ENCODE results near the gene ZNF112.

Gene ZNF112

DNA sequence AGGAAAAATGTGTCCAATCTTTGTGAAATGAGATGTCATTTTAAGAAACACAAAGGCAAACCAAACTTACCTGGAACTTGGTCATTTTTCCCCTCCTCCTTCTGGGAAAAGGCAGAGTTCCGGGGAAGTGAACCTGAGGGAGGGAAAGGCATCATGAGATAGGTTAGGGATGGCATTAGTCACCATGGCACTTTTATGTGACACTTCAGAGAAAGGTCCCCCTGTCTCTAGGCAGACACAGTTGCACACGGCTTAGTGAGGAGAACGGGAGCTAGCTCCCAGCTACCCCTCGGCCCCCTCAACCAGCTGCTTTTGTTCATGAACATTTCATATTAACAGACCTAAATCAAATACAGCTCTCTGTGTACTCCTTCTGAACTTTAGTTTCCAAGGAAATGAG is 53.2 kb downstream of the ZNF112 start:
- DNase-seq, result no peak
- peaks cover 35% of the 10 kb centered on the region for H3K36me3 ChIP-seq (ENCODE audit: control insufficient read depth, insufficient read depth, low read length)
- H3K9me3 ChIP-seq (ENCODE audit: control insufficient read depth, low read length), result no peaks in the 10 kb centered on the region
- no peaks in the 10 kb centered on the region for H3K27me3 ChIP-seq (replicated peaks; ENCODE audit: control insufficient read depth, insufficient read depth, low read length, poor library complexity, severe bottlenecking)
- no peak overlapping the region for H3K27ac ChIP-seq (ENCODE audit: insufficient read depth, low read length, poor library complexity, severe bottlenecking)
- H3K4me1 ChIP-seq (ENCODE audit: control insufficient read depth, insufficient read depth, low read length, poor library complexity, severe bottlenecking), result peaks cover 5% of the 10 kb centered on the region
- no peak overlapping the region for H3K4me3 ChIP-seq (ENCODE audit: insufficient read depth, low read depth, low read length, poor library complexity, severe bottlenecking)

DNA sequence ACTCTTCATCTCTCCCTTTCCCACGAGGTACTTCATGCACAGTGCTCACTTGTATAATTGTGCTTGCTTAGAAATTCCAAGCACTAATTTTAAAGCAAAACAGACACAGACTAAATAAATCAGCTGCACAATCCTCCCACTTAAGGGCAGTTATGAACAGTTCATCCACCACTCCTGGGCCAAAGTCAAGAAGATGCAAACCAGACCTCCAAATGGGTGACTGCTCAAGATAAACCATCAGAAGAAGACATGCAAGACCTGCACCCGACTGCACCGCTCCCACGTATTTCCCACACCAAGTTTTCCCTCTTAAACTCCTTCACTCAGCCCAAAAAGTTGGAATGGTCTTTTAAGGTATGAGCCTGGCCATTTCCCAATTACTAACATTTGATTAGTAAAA is 71.5 kb downstream of the ZNF112 start:
- Histone ChIP-seq H3K9me3 (ENCODE audit: control insufficient read depth, low read length) (peaks cover 60% of the 10 kb centered on the region), H3K27ac (ENCODE audit: insufficient read depth, low read length, poor library complexity, severe bottlenecking) (no peak overlapping the region), H3K4me1 (ENCODE audit: control insufficient read depth, insufficient read depth, low read length, poor library complexity, severe bottlenecking) (no peaks in the 10 kb centered on the region), H3K27me3 (replicated peaks; ENCODE audit: control insufficient read depth, insufficient read depth, low read length, poor library complexity, severe bottlenecking) (no peaks in the 10 kb centered on the region), H3K4me3 (ENCODE audit: insufficient read depth, low read depth, low read length, poor library complexity, severe bottlenecking) (no peak overlapping the region), H3K36me3 (ENCODE audit: control insufficient read depth, insufficient read depth, low read length) (peaks cover 33% of the 10 kb centered on the region)
- no peak for DNase-seq

DNA sequence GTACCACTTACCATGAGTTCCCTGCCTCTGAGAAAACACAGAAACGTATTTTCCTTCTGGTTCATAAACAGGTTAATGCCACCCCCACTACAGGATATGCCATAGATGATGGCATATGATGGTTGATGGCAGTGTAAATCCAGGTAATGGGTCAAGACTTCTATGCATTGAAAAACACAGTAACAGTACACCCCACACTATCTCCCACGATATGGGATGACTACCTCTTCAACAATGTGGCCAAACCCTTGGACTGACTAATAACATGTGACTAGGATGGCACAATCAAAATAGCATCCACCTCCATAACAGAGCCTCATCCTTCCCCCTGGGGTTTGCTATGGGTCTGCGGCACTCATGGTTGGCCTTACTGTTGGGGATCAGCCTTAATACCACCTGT is 73.6 kb downstream of the ZNF112 start:
- Histone ChIP-seq H3K36me3 (ENCODE audit: control insufficient read depth, insufficient read depth, low read length) (peaks cover 12% of the 10 kb centered on the region), H3K9me3 (ENCODE audit: control insufficient read depth, low read length) (peaks cover 42% of the 10 kb centered on the region), H3K27ac (ENCODE audit: insufficient read depth, low read length, poor library complexity, severe bottlenecking) (no peak overlapping the region), H3K4me1 (ENCODE audit: control insufficient read depth, insufficient read depth, low read length, poor library complexity, severe bottlenecking) (no peaks in the 10 kb centered on the region), H3K27me3 (replicated peaks; ENCODE audit: control insufficient read depth, insufficient read depth, low read length, poor library complexity, severe bottlenecking) (no peaks in the 10 kb centered on the region), H3K4me3 (ENCODE audit: insufficient read depth, low read depth, low read length, poor library complexity, severe bottlenecking) (no peak overlapping the region)
- no peak for DNase-seq

- Histone ChIP-seq H3K4me3 (ENCODE audit: insufficient read depth, low read depth, low read length, poor library complexity, severe bottlenecking) (no peak overlapping the region), H3K27me3 (replicated peaks; ENCODE audit: control insufficient read depth, insufficient read depth, low read length, poor library complexity, severe bottlenecking) (no peaks in the 10 kb centered on the region), H3K36me3 (ENCODE audit: control insufficient read depth, insufficient read depth, low read length) (no peaks in the 10 kb centered on the region), H3K9me3 (ENCODE audit: control insufficient read depth, low read length) (peaks cover 31% of the 10 kb centered on the region), H3K4me1 (ENCODE audit: control insufficient read depth, insufficient read depth, low read length, poor library complexity, severe bottlenecking) (no peaks in the 10 kb centered on the region), H3K27ac (ENCODE audit: insufficient read depth, low read length, poor library complexity, severe bottlenecking) (no peak overlapping the region)
- DNase-seq, result no peak
Observed at GRCh38 chr19:44280916-44281315, 75.6 kb downstream of the ZNF112 start.

DNA sequence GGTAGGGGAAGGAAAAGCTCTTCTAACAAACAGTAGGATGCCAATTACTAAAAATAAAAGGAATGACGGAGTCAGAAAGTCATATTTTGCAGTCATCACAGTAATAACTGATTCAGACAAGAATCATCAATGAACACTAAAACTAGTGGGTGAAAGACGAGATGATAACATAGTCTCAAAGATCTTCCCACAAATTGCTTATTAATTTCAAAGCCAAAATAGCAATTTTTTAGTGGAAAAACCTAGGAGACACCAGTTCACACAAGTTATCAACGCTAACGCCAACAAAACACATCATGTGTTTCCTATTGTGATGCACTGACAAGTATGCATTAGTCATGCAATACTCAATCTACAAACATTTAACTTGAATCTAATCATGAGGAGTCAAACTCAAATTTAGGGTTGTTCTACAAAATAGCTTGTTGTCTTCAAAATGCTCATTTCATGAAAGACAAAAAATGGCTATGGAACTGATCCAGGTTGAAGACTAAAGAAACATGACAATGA is 78.2 kb downstream of the ZNF112 start:
- Histone ChIP-seq H3K4me3 (ENCODE audit: insufficient read depth, low read depth, low read length, poor library complexity, severe bottlenecking) (no peak overlapping the region), H3K27me3 (replicated peaks; ENCODE audit: control insufficient read depth, insufficient read depth, low read length, poor library complexity, severe bottlenecking) (no peaks in the 10 kb centered on the region), H3K36me3 (ENCODE audit: control insufficient read depth, insufficient read depth, low read length) (no peaks in the 10 kb centered on the region), H3K27ac (ENCODE audit: insufficient read depth, low read length, poor library complexity, severe bottlenecking) (no peak overlapping the region), H3K9me3 (ENCODE audit: control insufficient read depth, low read length) (peaks cover 38% of the 10 kb centered on the region), H3K4me1 (ENCODE audit: control insufficient read depth, insufficient read depth, low read length, poor library complexity, severe bottlenecking) (no peaks in the 10 kb centered on the region)
- DNase-seq, result no peak

DNA sequence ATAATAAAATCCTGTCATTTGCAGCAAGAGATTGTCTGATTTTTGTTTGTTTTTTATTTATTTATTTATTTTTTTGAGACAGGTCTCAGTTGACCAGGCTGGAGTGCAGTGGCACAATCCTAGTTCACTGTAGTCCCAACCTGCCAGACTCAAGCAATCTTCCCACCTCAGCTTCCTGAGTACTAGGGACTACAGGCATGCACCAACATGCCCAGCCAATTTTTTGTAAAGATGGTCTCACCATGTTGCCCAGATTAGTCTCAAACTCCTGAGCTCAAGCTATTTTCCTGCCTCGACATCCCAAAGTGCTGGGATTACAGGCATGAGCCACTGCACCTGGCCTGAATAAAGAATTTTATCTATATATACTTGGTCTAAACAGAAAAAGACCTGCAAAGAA is 79.1 kb downstream of the ZNF112 start:
- H3K27ac ChIP-seq (ENCODE audit: insufficient read depth, low read length, poor library complexity, severe bottlenecking), result no peak overlapping the region
- no peaks in the 10 kb centered on the region for H3K4me1 ChIP-seq (ENCODE audit: control insufficient read depth, insufficient read depth, low read length, poor library complexity, severe bottlenecking)
- no peaks in the 10 kb centered on the region for H3K36me3 ChIP-seq (ENCODE audit: control insufficient read depth, insufficient read depth, low read length)
- DNase-seq, result no peak
- H3K9me3 ChIP-seq (ENCODE audit: control insufficient read depth, low read length), result peaks cover 34% of the 10 kb centered on the region
- H3K27me3 ChIP-seq (replicated peaks; ENCODE audit: control insufficient read depth, insufficient read depth, low read length, poor library complexity, severe bottlenecking), result no peaks in the 10 kb centered on the region
- H3K4me3 ChIP-seq (ENCODE audit: insufficient read depth, low read depth, low read length, poor library complexity, severe bottlenecking), result no peak overlapping the region

Data from effector memory CD4-positive, alpha-beta T cell (primary cell).